Vagina (tissue), 2 donors: ENCODE measurements around the gene OGDHL. TPM values are rescaled to one million over a fixed set of nuclear protein-coding genes. Genes with fewer than 3 reads are reported as not detected.

ENCODE experiments used
- DNase-seq, 2 donors: peaks; one replicate each; pipeline ENCODE4 v3.0.0-alpha.2; 2017; ENCODE audit errors: extremely low spot score in 2 of 2
- H3K27ac ChIP-seq: fragments of 200-600 bp; sonication (generic); one replicate; pipeline ENCODE4 v1.5.1; 2019
- H3K27me3 ChIP-seq: fragments of 200-600 bp; sonication (generic); one replicate; pipeline ENCODE4 v1.5.1; 2019
- H3K36me3 ChIP-seq, 2 donors: fragments of 200-600 bp; sonication (generic); one replicate each; pipeline ENCODE4 v1.5.1; 2017 to 2019
- H3K4me1 ChIP-seq: fragments of 200-600 bp; sonication (generic); one replicate; pipeline ENCODE4 v1.5.1; 2019
- H3K4me3 ChIP-seq, 2 donors: fragments of 200-600 bp; sonication (generic); 1 replicate in 1 of 2; 2 replicates in 1 of 2; pipeline ENCODE4 v1.5.1; 2016 to 2019
- H3K9me3 ChIP-seq: fragments of 200-600 bp; sonication (generic); one replicate; pipeline ENCODE4 v1.5.1; 2019
- POLR2A ChIP-seq, 2 donors: fragments of 450-650 bp; IDR thresholded peaks; one replicate each; pipeline ENCODE4 v1.6.1; 2017; ENCODE audit warnings: antibody characterized with exemption in 2 of 2, mild to moderate bottlenecking in 2 of 2, moderate library complexity in 2 of 2
- POLR2AphosphoS5 ChIP-seq, 2 donors: sonication (generic); formaldehyde crosslinking; IDR thresholded peaks; one replicate each; pipeline ENCODE4 v1.9.0; 2017; ENCODE audit warnings: antibody characterized with exemption in 2 of 2, mild to moderate bottlenecking in 2 of 2, low read depth in 1 of 2; ENCODE audit not compliant: insufficient read depth in 1 of 2
- intact Hi-C: fragments of 100-400 bp; cut with DNase I; formaldehyde crosslinking; loops from one replicate; pipeline ENCODE4 v1.15.1; 2023
- total RNA-seq: library from RNA; depleted of rRNA; stranded (reverse); fragments of >200 nt; gene quantifications from one replicate; pipeline ENCODE4 v1.2.3, GENCODE V29; 2016
- TF ChIP-seq, protein P1 (sequence below), 3 experiments: fragments of 450-650 bp in 2 of 3; fragments of 200-600 bp in 1 of 3; sonication (generic) in 1 of 3; IDR thresholded peaks; one replicate each; pipeline ENCODE4 v1.5.1; 2017 to 2019; ENCODE audit warnings: antibody characterized with exemption in 3 of 3, mild to moderate bottlenecking in 2 of 3, moderate library complexity in 2 of 3

OGDHL gene
- total RNA-seq, 1 donor from 2014 or later, result 3.4 TPM

DNA sequence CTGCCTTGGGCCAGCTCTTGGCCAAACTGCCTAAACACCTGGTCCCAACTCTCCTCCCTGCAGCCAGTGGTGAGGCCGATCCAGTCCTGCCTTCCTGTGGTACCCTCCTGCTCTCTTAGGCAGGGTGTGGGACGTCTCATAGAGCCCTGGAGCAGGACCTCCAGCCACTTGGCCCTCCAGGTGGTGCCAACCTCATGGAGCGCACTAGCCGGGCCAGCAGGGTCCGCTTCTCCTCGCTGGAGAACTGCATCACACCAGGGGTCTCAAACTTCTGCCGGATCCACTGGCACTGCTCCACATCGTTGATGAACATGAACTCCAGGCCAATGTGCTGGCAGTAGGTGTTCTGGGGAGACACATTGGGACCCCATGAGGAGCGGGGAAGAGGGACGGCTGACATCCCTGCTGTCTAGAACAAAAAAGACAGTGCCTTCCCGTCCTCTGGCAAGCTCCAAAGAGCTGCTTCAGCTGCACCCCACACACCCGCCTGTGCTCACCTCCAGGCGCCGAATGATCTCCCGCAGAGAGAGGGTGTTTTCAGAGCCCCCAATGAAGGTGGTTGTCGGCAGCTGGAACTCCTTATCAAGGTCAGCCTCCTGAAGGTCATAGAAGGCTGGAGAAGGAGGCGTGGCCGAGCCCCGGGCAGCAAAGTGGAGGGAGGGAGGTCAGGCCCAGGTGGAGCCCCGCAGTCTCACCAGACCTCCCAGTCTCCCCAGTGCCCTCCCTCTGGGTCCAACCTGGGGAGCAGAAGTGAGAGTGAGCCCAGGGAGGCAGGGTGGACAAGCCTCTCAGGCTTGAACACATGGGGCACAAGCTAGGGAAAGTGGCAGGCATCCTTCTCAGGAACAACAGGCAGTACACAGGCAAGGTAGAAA, 10.2 kb downstream of the OGDHL start:
- DNase-seq, result no peak
- no peaks in the 10 kb centered on the region for H3K27me3 ChIP-seq
- TF ChIP-seq POLR2AphosphoS5 (IDR thresholded peaks at IDR 0.05; ENCODE audit: insufficient read depth in 1 of 2, low read depth in 1 of 2) (no peak), POLR2A (IDR thresholded peaks at IDR 0.05) (no peak)
- TF ChIP-seq, protein P1, sequence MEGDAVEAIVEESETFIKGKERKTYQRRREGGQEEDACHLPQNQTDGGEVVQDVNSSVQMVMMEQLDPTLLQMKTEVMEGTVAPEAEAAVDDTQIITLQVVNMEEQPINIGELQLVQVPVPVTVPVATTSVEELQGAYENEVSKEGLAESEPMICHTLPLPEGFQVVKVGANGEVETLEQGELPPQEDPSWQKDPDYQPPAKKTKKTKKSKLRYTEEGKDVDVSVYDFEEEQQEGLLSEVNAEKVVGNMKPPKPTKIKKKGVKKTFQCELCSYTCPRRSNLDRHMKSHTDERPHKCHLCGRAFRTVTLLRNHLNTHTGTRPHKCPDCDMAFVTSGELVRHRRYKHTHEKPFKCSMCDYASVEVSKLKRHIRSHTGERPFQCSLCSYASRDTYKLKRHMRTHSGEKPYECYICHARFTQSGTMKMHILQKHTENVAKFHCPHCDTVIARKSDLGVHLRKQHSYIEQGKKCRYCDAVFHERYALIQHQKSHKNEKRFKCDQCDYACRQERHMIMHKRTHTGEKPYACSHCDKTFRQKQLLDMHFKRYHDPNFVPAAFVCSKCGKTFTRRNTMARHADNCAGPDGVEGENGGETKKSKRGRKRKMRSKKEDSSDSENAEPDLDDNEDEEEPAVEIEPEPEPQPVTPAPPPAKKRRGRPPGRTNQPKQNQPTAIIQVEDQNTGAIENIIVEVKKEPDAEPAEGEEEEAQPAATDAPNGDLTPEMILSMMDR (IDR thresholded peaks at IDR 0.05), result no peak
- no peak overlapping the region for H3K4me3 ChIP-seq
- H3K36me3 ChIP-seq, result no peaks in the 10 kb centered on the region
- no peaks in the 10 kb centered on the region for H3K4me1 ChIP-seq
- intact Hi-C loops, result no loop called here
- H3K27ac ChIP-seq, result no peak overlapping the region
- H3K9me3 ChIP-seq, result no peaks in the 10 kb centered on the region

DNA sequence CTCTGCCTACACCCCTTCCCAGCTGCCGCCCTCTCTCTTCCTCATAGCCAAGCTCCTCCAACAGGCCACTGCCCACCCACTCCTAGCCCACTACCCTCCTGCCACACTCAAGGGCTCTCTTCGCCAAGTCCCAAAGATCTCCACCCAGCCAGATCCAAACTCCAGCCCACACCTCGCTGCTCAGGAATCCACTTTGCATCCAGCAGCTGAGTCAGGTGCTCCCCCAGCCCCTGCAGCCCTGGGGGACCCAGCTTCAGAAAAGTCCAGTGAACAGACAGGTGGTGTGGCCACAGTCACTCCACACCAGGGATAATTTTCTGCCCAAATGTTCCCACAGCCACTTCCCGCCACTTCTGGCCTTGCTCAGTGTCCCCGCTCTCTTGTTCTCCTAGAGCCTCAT, 10.9 kb downstream of the OGDHL start:
- intact Hi-C loops, result no loop called here
- Histone ChIP-seq H3K27me3 (no peaks in the 10 kb centered on the region), H3K27ac (no peak overlapping the region), H3K36me3 (no peaks in the 10 kb centered on the region), H3K4me1 (no peaks in the 10 kb centered on the region), H3K9me3 (no peaks in the 10 kb centered on the region), H3K4me3 (no peak overlapping the region)
- DNase-seq, result no peak
- TF ChIP-seq, protein P1 (IDR thresholded peaks at IDR 0.05), result no peak
- TF ChIP-seq POLR2A (IDR thresholded peaks at IDR 0.05) (no peak), POLR2AphosphoS5 (IDR thresholded peaks at IDR 0.05; ENCODE audit: insufficient read depth in 1 of 2, low read depth in 1 of 2) (no peak)

DNA sequence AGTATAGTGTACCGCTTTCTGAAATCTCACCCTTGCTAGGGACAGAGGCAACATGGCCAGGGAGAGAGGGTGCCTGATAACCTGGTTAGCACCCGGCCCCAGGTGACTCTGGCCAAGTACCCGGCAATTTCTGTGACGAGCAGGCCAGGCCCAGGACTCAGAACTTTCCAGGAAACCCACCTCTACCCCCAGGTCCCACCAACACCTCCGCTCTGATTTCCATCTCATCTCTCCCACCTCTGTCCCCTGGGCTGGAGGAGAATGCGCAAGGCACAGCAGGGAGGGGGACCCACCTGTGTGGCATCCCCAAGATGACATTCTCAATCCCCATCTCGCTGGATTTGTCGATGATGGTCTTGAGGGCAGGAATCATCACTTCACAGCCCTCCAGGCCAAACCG, 11.6 kb downstream of the OGDHL start:
- Histone ChIP-seq H3K9me3 (no peaks in the 10 kb centered on the region), H3K36me3 (no peaks in the 10 kb centered on the region), H3K4me1 (no peaks in the 10 kb centered on the region), H3K27ac (no peak overlapping the region), H3K27me3 (no peaks in the 10 kb centered on the region), H3K4me3 (no peak overlapping the region)
- DNase-seq, result no peak
- intact Hi-C loops, result no loop called here
- TF ChIP-seq, protein P1 (IDR thresholded peaks at IDR 0.05), result no peak
- TF ChIP-seq POLR2AphosphoS5 (IDR thresholded peaks at IDR 0.05; ENCODE audit: insufficient read depth in 1 of 2, low read depth in 1 of 2), result no peak
- no peak for TF ChIP-seq POLR2A (IDR thresholded peaks at IDR 0.05)

DNA sequence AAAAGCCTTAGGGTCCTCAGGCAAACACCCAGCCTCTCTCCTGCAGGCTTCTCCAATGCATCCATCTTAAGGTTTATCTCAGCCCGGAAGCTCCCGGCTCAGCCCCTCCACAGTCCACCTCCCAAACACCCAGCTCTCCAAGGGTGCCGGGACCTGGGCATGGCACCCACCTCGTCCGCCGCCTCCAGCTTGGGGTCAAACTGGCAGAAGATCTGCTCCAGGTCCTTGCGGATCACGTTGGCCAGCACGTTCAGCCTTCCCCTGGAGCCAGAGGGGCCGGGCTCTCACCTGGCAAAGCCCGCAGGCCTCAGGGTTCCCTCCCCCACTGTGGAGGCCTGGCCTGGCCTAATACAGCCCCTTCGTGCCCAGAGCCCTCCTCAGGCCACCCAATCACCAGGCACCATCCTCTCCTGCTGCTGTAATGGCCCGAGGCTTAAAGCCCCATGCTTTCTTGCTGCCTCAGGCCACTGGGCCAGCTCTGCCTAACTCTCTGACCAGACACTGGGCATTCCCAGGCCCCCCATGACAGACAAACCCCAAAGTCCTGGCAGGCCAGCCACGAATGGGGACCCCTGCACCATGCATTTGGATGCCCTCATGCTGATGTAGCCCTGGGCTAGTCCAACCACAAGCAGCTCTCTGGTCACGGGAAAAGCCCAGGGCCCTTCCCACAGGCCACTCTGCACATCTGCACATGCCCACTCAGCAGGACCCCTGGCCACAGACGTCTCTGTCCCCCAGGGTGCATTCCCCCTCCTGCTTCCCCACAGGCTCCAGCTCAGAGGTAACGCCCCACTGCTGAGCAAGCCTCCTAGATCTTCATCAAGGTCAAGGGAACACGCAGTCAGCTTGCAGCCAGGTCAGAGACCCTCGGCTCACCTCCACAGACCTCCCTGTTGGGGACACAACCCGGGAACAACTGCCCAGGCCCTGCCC, 12.3 kb downstream of the OGDHL start:
- H3K4me1 ChIP-seq, result no peaks in the 10 kb centered on the region
- DNase-seq, result peak in 1 of 2 donors; percentile 83
- intact Hi-C loops, result no loop called here

DNA sequence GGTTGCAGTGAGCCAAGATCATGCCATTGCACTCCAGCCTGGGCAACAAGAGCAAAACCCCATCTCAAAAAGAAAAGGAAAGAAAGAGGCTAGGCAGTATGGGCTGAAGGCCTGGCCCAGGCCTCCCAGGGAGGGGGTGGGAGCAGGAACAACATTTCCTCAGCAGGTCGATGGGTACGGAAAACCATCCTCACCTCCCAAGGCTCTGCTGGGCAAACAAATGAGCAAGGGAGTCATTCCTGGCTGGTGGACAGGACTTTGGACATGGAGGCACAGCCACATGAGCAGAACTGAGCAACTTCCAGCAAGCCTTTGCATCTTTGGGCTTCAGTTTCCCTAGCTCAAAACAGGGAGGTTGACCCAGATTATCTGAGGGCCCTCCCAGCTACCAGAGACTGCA, 13.0 kb downstream of the OGDHL start:
- Histone ChIP-seq H3K27me3 (no peaks in the 10 kb centered on the region), H3K27ac (no peak overlapping the region), H3K4me3 (no peak overlapping the region), H3K36me3 (no peaks in the 10 kb centered on the region), H3K4me1 (no peaks in the 10 kb centered on the region), H3K9me3 (no peaks in the 10 kb centered on the region)
- DNase-seq, result no peak
- TF ChIP-seq, protein P1 (IDR thresholded peaks at IDR 0.05), result no peak
- TF ChIP-seq POLR2AphosphoS5 (IDR thresholded peaks at IDR 0.05; ENCODE audit: insufficient read depth in 1 of 2, low read depth in 1 of 2), result no peak
- no peak for TF ChIP-seq POLR2A (IDR thresholded peaks at IDR 0.05)
- intact Hi-C loops, result no loop called here

More for the DNA sequence above, 12.3 kb downstream of the OGDHL start:
- Histone ChIP-seq H3K36me3 (no peaks in the 10 kb centered on the region), H3K9me3 (no peaks in the 10 kb centered on the region), H3K4me3 (no peak overlapping the region), H3K27me3 (no peaks in the 10 kb centered on the region), H3K27ac (no peak overlapping the region)
- no peak for TF ChIP-seq POLR2AphosphoS5 (IDR thresholded peaks at IDR 0.05; ENCODE audit: insufficient read depth in 1 of 2, low read depth in 1 of 2)
